Measurements from ENCODE around the gene MRPL18. TPM values are rescaled to one million over a fixed set of nuclear protein-coding genes. Genes with fewer than 3 reads are reported as not detected.
"Not testable (repeated sequence)": the region's sequence is repeated elsewhere in the genome, so short reads cannot be mapped to it uniquely, and the experiment has no call there.

Gene MRPL18
- polyA plus RNA-seq, 1 donor from 2014 or later: 105 TPM

- H3K79me2 ChIP-seq (replicated peaks; ENCODE audit: insufficient read depth, low read length): peaks cover 17% of the 10 kb centered on the region
- not testable (repeated sequence) for H3K9me2 ChIP-seq (ENCODE audit: insufficient read depth, low read length); H3K36me3 ChIP-seq (ENCODE audit: insufficient read depth, low read length)
These were observed 4.7 kb downstream of the MRPL18 start for GRCh38 chr6:159794976-159795375.

GRCh38 chr6:159797554-159797953, 7.3 kb downstream of the MRPL18 start:
- TF ChIP-seq EZH2 (IDR thresholded peaks at IDR 0.05; ENCODE audit: borderline replicate concordance, insufficient read depth, low read length, poor library complexity, severe bottlenecking) (no peak), SMC3 (conservative IDR thresholded peaks at IDR 0.05; ENCODE audit: poor library complexity) (no peak), MXI1 (conservative IDR thresholded peaks at IDR 0.05; ENCODE audit: poor library complexity, severe bottlenecking) (no peak), EP300 (conservative IDR thresholded peaks at IDR 0.05; ENCODE audit: poor library complexity, severe bottlenecking) (no peak), TAF1 (IDR thresholded peaks at IDR 0.05; ENCODE audit: low read depth) (no peak), POLR2AphosphoS5 (IDR thresholded peaks at IDR 0.05) (no peak), CTCF (IDR thresholded peaks at IDR 0.05; ENCODE audit: poor library complexity, severe bottlenecking) (no peak), RAD21 (conservative IDR thresholded peaks at IDR 0.05) (no peak), REST (IDR thresholded peaks at IDR 0.05; ENCODE audit: borderline replicate concordance) (no peak)
- Histone ChIP-seq H4K20me1 (ENCODE audit: insufficient read depth) (no peaks in the 10 kb centered on the region), H3K9me2 (ENCODE audit: insufficient read depth, low read length) (no peaks in the 10 kb centered on the region), H3K9ac (ENCODE audit: low read length) (no peak overlapping the region), H3K36me3 (ENCODE audit: insufficient read depth, low read length) (no peaks in the 10 kb centered on the region), H3K4me3 (ENCODE audit: low read length) (no peak overlapping the region), H3K27me3 (ENCODE audit: insufficient read depth, low read depth, low read length) (no peaks in the 10 kb centered on the region), H3K79me2 (replicated peaks; ENCODE audit: insufficient read depth, low read length) (peaks cover under 1% of the 10 kb centered on the region), H3K27ac (ENCODE audit: low read length) (no peak overlapping the region), H3K4me2 (ENCODE audit: low read length) (no peak overlapping the region), H2AFZ (ENCODE audit: low read depth, low read length) (no peak overlapping the region), H3K9me3 (ENCODE audit: low read length) (no peaks in the 10 kb centered on the region), H3F3A (ENCODE audit: insufficient read depth, low read length, poor library complexity, severe bottlenecking) (no peaks in the 10 kb centered on the region)

More at GRCh38 chr6:159794976-159795375, 4.7 kb downstream of the MRPL18 start:
- not testable (repeated sequence) for H3K27me3 ChIP-seq (ENCODE audit: insufficient read depth, low read depth, low read length); H2AFZ ChIP-seq (ENCODE audit: low read depth, low read length); H3F3A ChIP-seq (ENCODE audit: insufficient read depth, low read length, poor library complexity, severe bottlenecking); H3K4me2 ChIP-seq (ENCODE audit: low read length); H3K9ac ChIP-seq (ENCODE audit: low read length); H4K20me1 ChIP-seq (ENCODE audit: insufficient read depth); H3K9me3 ChIP-seq (ENCODE audit: low read length); H3K4me3 ChIP-seq (ENCODE audit: low read length); H3K27ac ChIP-seq (ENCODE audit: low read length)
